HepG2 (cell line): ENCODE data around the gene R3HDM4. TPM values are rescaled to one million over a fixed set of nuclear protein-coding genes. Genes with fewer than 3 reads are reported as not detected.

Source experiments
- AFF4 ChIP-seq: sonication (generic); formaldehyde crosslinking; IDR thresholded peaks from 2 replicates; pipeline ENCODE4 v1.4.0; 2020; ENCODE audit warnings: missing genetic modification reagents
- ERF ChIP-seq: IDR thresholded peaks from 2 replicates; pipeline ENCODE4 v1.6.1; 2018; ENCODE audit warnings: missing biosample characterization, missing genetic modification reagents
- FOXA3 ChIP-seq: IDR thresholded peaks from 2 replicates; pipeline ENCODE4 v1.6.1; 2016; ENCODE audit warnings: missing genetic modification reagents, missing compliant biosample characterization
- HNRNPK ChIP-seq: fragments of 200-400 bp; formaldehyde crosslinking; IDR thresholded peaks from 2 replicates; pipeline ENCODE4 v1.6.1; 2018; ENCODE audit warnings: low read length, low read depth, moderate library complexity, mild to moderate bottlenecking; ENCODE audit not compliant: poor library complexity, severe bottlenecking
- NR2F1 ChIP-seq, 2 experiments: fragments of 450-650 bp in 1 of 2; formaldehyde crosslinking in 1 of 2; IDR thresholded peaks; 2 replicates each; pipeline versions ENCODE4 v1.5.0 to v1.6.1; 2016 to 2020; ENCODE audit warnings: mild to moderate bottlenecking in 1 of 2, missing compliant biosample characterization in 1 of 2, missing genetic modification reagents in 1 of 2, moderate library complexity in 1 of 2
- PLSCR1 ChIP-seq: sonication (generic); formaldehyde crosslinking; IDR thresholded peaks from 2 replicates; pipeline ENCODE4 v1.5.0; 2020; ENCODE audit warnings: missing genetic modification reagents, mild to moderate bottlenecking, borderline replicate concordance
- SMC3 ChIP-seq: IDR thresholded peaks from 2 replicates; pipeline ENCODE4 v1.6.1; 2011; ENCODE audit warnings: low read length, improper control_type of control experiment
- ZBTB25 ChIP-seq: IDR thresholded peaks from 2 replicates; pipeline ENCODE4 v1.6.1; 2018; ENCODE audit warnings: missing genetic modification reagents
- ZFY ChIP-seq: sonication (generic); formaldehyde crosslinking; IDR thresholded peaks from 2 replicates; pipeline ENCODE4 v1.4.0; 2020; ENCODE audit warnings: missing genetic modification reagents
- ZMAT5 ChIP-seq: sonication (generic); formaldehyde crosslinking; IDR thresholded peaks from 2 replicates; pipeline ENCODE4 v1.5.0; 2020; ENCODE audit warnings: mild to moderate bottlenecking, low read depth, missing genetic modification reagents, borderline replicate concordance
- ZMYM3 ChIP-seq: sonication (generic); formaldehyde crosslinking; IDR thresholded peaks from 2 replicates; pipeline ENCODE4 v1.5.1; 2020; ENCODE audit warnings: mild to moderate bottlenecking, missing genetic modification reagents
- ZNF180 ChIP-seq: sonication (generic); formaldehyde crosslinking; IDR thresholded peaks from 2 replicates; pipeline ENCODE4 v1.4.0; 2020; ENCODE audit warnings: low read depth, missing genetic modification reagents, borderline replicate concordance
- ZNF318 ChIP-seq: sonication (generic); formaldehyde crosslinking; IDR thresholded peaks from 2 replicates; pipeline ENCODE4 v1.4.0; 2020; ENCODE audit warnings: mild to moderate bottlenecking, missing genetic modification reagents
- ZNF615 ChIP-seq: sonication (generic); formaldehyde crosslinking; IDR thresholded peaks from 2 replicates; pipeline ENCODE4 v1.5.0; 2020; ENCODE audit warnings: mild to moderate bottlenecking, missing genetic modification reagents, borderline replicate concordance
- polyA plus RNA-seq, 8 experiments: library from polyadenylated mRNA; depleted of rRNA in 3 of 8; stranded (reverse) in 7 of 8; unstranded in 1 of 8; fragments of >200 nt; fragmentation: Illumina TruSeq in 4 of 8; extraction: Trizol in 4 of 8; gene quantifications; 2 replicates each; pipeline versions ENCODE4 v1.2.1 to v1.2.3, GENCODE V29; 2011 to 2016; ENCODE audit warnings: low read depth in 4 of 8, missing spikeins in 1 of 8, mixed read lengths in 1 of 8; ENCODE audit not compliant: insufficient read depth in 1 of 8
- total RNA-seq, 5 experiments: library from RNA; depleted of rRNA; stranded (reverse); fragments of >200 nt; fragmentation: Illumina TruSeq; extraction: Trizol; gene quantifications; 2 replicates each; pipeline ENCODE4 v1.2.3, GENCODE V29; 2016; ENCODE audit warnings: low read depth in 1 of 5

Gene R3HDM4
- total and polyA plus RNA-seq, 2 of the 13 experiments (the other 11 are each of a cell fraction or from before 2014, with no cell fraction given): 26.2 to 26.9 TPM

GRCh38 chr19:952049-952679, 39.1 kb upstream of the R3HDM4 start (continued):
- TF ChIP-seq ZMYM3 (CRISPR knock-in tag) (0 out of 2 replicates have a peak, but pooled peaks have one; percentile 26), ZNF180 (no peak), NR2F1 (CRISPR knock-in tag; IDR thresholded peaks at IDR 0.05) (no peak), SMC3 (no peak), PLSCR1 (0 out of 2 replicates have a peak, but pooled peaks have one; percentile 9), ZNF615 (no peak), ZMAT5 (no peak), FOXA3 (CRISPR knock-in tag) (no peak), ZFY (CRISPR knock-in tag) (no peak), HNRNPK (no peak), ERF (no peak), ZBTB25 (CRISPR knock-in tag) (no peak), ZNF318 (CRISPR knock-in tag) (no peak), AFF4 (CRISPR knock-in tag) (no peak)
